ENCODE measurements around the gene COQ4. TPM values are rescaled to one million over a fixed set of nuclear protein-coding genes. Genes with fewer than 3 reads are reported as not detected.

Gene COQ4
- total RNA-seq = 18.5 and 23.3 TPM in 2 replicates

GRCh38 chr9:128322404-128323211 lies at the start of gene COQ4, which contains the start of gene TRUB2:
TSS of gene COQ4 (plus strand) at chr9:128322839. CDS start at chr9:128322859, 20 bp downstream.
TSS of gene TRUB2 (minus strand) at chr9:128322447. CDS start at chr9:128322408, 39 bp downstream.

DNA sequence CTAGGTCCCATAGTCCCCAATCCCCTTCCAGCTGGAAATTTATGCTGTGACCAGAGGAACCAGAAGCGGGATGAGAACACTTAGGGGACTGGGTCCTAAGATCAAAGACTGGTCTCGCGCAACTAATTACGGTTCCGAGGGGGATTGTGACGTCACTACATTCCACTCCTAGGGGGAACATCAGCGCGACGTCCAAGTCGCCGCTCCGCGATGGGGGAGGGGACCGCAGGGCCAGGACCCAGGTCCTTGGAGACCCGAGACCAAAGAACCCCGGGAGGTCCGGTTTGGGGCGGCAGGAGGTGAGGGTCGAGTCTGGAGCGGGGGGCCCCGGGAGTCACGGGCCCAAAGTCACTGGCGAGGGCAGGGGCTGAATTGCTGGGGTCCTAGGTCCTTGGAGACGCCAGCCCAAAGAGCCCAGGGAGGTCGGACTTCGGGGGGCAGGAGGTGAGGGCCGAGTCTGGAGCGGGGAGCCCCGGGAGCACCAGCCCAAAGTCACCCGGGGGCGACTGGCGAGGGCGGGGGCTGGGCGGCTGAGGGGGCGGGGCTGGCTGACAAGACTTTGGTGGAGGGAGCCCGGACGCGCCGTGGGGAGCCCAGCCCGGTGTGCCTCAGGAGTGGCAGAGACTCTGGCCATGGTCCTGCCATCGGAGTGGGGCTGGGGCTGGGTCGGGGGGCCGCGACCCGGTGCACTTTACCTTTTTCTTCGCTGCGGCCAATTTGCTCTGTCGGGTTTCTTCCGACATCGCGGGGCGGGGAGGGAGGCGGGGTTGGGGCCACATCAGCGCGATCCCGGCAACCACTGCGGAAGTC lies 47.2 kb upstream of the COQ4 start, which contains the start of gene GOLGA2:
Gene GOLGA2, minus strand, starts transcription at position 810 of the 810 bp plus-strand sequence. Its CDS starts 31 bp downstream, at position 779.

DNA sequence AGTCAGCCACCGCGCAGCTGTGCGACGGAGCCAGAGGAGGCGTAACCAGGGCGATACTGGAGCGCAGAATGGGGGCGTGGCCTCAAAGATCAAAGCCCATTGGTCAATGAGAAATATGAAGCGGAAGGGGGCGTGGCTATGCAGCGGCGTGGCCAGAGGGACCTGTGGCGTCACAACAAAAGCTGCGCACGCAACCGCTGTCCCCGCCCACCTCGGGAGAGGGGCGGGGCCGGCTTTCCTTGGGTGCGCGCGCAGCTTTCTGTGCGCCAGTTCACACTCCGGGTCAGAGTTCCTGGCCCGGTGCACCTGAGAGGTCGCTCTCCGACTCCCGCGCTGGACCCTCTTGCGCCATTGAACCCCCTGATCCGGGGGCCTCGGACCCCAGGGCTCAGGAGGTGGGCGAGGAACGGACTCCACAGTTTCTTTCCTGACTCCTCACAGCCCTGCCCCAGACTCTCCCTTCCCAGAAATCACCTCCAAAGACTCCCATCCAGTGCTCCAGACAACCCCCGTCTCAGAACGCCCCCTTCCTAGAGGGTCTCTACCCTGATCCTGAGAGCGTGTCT lies 46.5 kb upstream of the COQ4 start, which contains the start of gene SWI5:
Gene SWI5, plus strand, starts transcription at position 269 of the 566 bp plus-strand sequence.

GRCh38 chr9:128339761-128340690 lies 17.4 kb downstream of the COQ4 start, which contains the start of gene SLC27A4:
TSS of gene SLC27A4 (plus strand) at chr9:128340527. CDS start at chr9:128343133, 2,606 bp downstream.

GRCh38 chr9:128370752-128371629 lies 48.4 kb downstream of the COQ4 start, which contains the start of gene URM1:
TSS of gene URM1 (plus strand) at chr9:128371374. CDS start at chr9:128371381, 7 bp downstream.

Other genes starting within 250 kb of the COQ4 start
- 88.5 and 116 TPM in 2 replicates for gene PTGES2, start 195.1 kb upstream of the COQ4 start, total RNA-seq
- 49.6 and 128 TPM in 2 replicates for gene LCN2, start 173.4 kb upstream of the COQ4 start, total RNA-seq
- gene BBLN, start 162.6 kb upstream of the COQ4 start, total RNA-seq = 21.9 and 31.3 TPM in 2 replicates
- 21.9 and 67.6 TPM in 2 replicates for gene CIZ1, start 131.3 kb upstream of the COQ4 start, total RNA-seq
- gene DNM1, start 119.5 kb upstream of the COQ4 start, total RNA-seq = 0.34 and 2.6 TPM in 2 replicates
- 68.3 and 84.8 TPM in 2 replicates for gene GOLGA2, start 46.8 kb upstream of the COQ4 start, total RNA-seq
- gene SWI5, start 46.6 kb upstream of the COQ4 start, total RNA-seq = 25.0 and 48.9 TPM in 2 replicates
- 17.9 and 25.6 TPM in 2 replicates for gene TRUB2, start 392 bp upstream of the COQ4 start, total RNA-seq
- 20.8 and 41.9 TPM in 2 replicates for gene SLC27A4, start 17.7 kb downstream of the COQ4 start, total RNA-seq
- 19.5 and 28.9 TPM in 2 replicates for gene URM1, start 48.5 kb downstream of the COQ4 start, total RNA-seq
- gene CERCAM, start 98.0 kb downstream of the COQ4 start, total RNA-seq = 32.8 and 77.3 TPM in 2 replicates
- 22.2 and 30.3 TPM in 2 replicates for gene ODF2, start 133.2 kb downstream of the COQ4 start, total RNA-seq
- 29.4 and 32.5 TPM in 2 replicates for gene GLE1, start 181.9 kb downstream of the COQ4 start, total RNA-seq
- gene SPTAN1, start 229.7 kb downstream of the COQ4 start, total RNA-seq = 251 and 317 TPM in 2 replicates

Data from nasal cavity respiratory epithelium epithelial cell of viscerocranial mucosa (primary cell).